Heart right ventricle (tissue), 16 donors: ENCODE data around the gene TEAD1. TPM values are rescaled to one million over a fixed set of nuclear protein-coding genes. Genes with fewer than 3 reads are reported as not detected.

Source experiments
- ATAC-seq, 8 donors: fragments of 200-7000 bp; cut with Tn5 transposase; one replicate each; pipeline ENCODE4 v1.9.1; 2020; ENCODE audit warnings: mild to moderate bottlenecking in 8 of 8, moderate library complexity in 8 of 8, moderate number of reproducible peaks in 1 of 8
- DNase-seq, 2 donors: peaks; one replicate each; pipeline ENCODE4 v3.0.0-alpha.2; 2020
- H3K27ac ChIP-seq, 10 donors: fragments of 200-600 bp; sonication (generic) in 2 of 10; one replicate each; pipeline versions ENCODE4 v1.5.0 to v1.8.0; 2020 to 2022; ENCODE audit warnings: mild to moderate bottlenecking in 3 of 10
- H3K27me3 ChIP-seq, 7 donors: fragments of 200-600 bp; one replicate each; pipeline ENCODE4 v1.8.0; 2021 to 2022; ENCODE audit warnings: mild to moderate bottlenecking in 2 of 7
- H3K36me3 ChIP-seq, 9 donors: fragments of 200-600 bp; sonication (generic) in 1 of 9; one replicate each; pipeline versions ENCODE4 v1.5.0 to v1.8.0; 2020 to 2022; ENCODE audit warnings: mild to moderate bottlenecking in 2 of 9
- H3K4me1 ChIP-seq, 9 donors: fragments of 200-600 bp; sonication (generic) in 1 of 9; one replicate each; pipeline versions ENCODE4 v1.5.0 to v1.8.0; 2020 to 2022; ENCODE audit warnings: mild to moderate bottlenecking in 4 of 9
- H3K4me3 ChIP-seq, 10 donors: fragments of 200-600 bp; sonication (generic) in 2 of 10; one replicate each; pipeline versions ENCODE4 v1.5.0 to v1.8.0; 2020 to 2022; ENCODE audit warnings: mild to moderate bottlenecking in 7 of 10, moderate library complexity in 2 of 10
- H3K9me3 ChIP-seq, 11 donors: fragments of 200-600 bp in 10 of 11; sonication (generic) in 2 of 11; one replicate each; pipeline versions ENCODE4 v1.5.0 to v1.8.0; 2013 to 2022; ENCODE audit warnings: mild to moderate bottlenecking in 2 of 11, control low read depth in 1 of 11, moderate library complexity in 1 of 11
- CTCF ChIP-seq, 9 donors: fragments of 200-600 bp; sonication (generic) in 2 of 9; IDR thresholded peaks; one replicate each; pipeline versions ENCODE4 v1.5.0 to v1.8.0; 2021 to 2022; ENCODE audit warnings: antibody characterized with exemption in 9 of 9, mild to moderate bottlenecking in 5 of 9, moderate library complexity in 1 of 9
- WGBS, 2 donors: extraction: QIAGEN DNeasy Blood & Tissue Kit; methylation state at CpG; one replicate each; pipeline ENCODE4 v1.1.7; 2013; ENCODE audit warnings: inconsistent platforms in 1 of 2; 5-methylcytosine and 5-hydroxymethylcytosine counted together
- intact Hi-C, 10 donors: fragments of 100-400 bp; cut with DNase I; formaldehyde crosslinking; loops; one replicate each; pipeline versions ENCODE4 v1.11.1 to v1.14.2; 2022
- polyA plus RNA-seq, 2 donors: library from polyadenylated mRNA; stranded (reverse); fragments of 200-250 nt; gene quantifications; one replicate each; pipeline ENCODE4 v1.2.3, GENCODE V29; 2013
- total RNA-seq, 10 donors: library from RNA; stranded (reverse); fragmentation: NEBNext Ultra II Directional in 3 of 10; extraction: Animal tissue kit (Norgen Biotek cat#: 25700) in 3 of 10; gene quantifications; one replicate each; pipeline versions ENCODE4 v1.2.1 to v1.2.4, GENCODE V29; 2021 to 2023
- donor health status: Arrhythmogenic right ventricular cardiomyopathy.
- donor health status: ischemic (EF 13 %, LVEDD 7.1; RV severe dilation, severe dysfunction).
- donor health status: healthy with polysubstance abuse.
- donor health status: DM: no; HTN: yes; CAD: no.
- donor health status: DM: no; HTN: no; CAD: no.
- donor health status: ischemic (EF 25% LVEDD 6.9; RV normal size, moderate dysfunction).
- donor health status: ischemic (EF 25% LVEDD 5.7; RV mildly dilated, moderate dysfunction).
- donor health status: healthy.
- donor health status: DM: yes; HTN: yes; CAD: no.
- donor health status: Ischemic cardiomyopathy.
- donor health status: ischemic (EF 35%, LVEDD 5.7; RV mildly dilated, moderate dysfunction).
- donor health status: nonischemic (EF 11% LVEDD 7.7; RV severe dilation, severe dysfunction).
- donor health status: DM: yes; HTN: yes; CAD: no.
- donor health status: PGD.
- donor health status: ischemic (EF 29% LVEDD 5.4; RV normal size, mild dysfunction).
- donor health status: nonischemic (EF 23%, LVEDD 6.1; RV moderate dilation, normal function).

TEAD1 gene
- total and polyA plus RNA-seq, 12 donors, result 12.7 to 138 (median 116) TPM

GRCh38 chr11:12731841-12732336 lies 57.7 kb downstream of the TEAD1 start:
- Histone ChIP-seq H3K36me3 (no peaks in the 10 kb centered on the region), H3K4me1 (peaks cover 0 to 53% (median 18%) of the 10 kb centered on the region in 9 donors), H3K4me3 (no peak overlapping the region), H3K27me3 (no peaks in the 10 kb centered on the region), H3K27ac (no peak overlapping the region), H3K9me3 (no peaks in the 10 kb centered on the region)
- WGBS, 2 donors, result 86 to 91% methylated on average over 3 of the region's 3 CpGs
- intact Hi-C loops, result loop anchor here in 1 of 10 donors (5.0 kb wide), 1 partner anchor 50 kb away; no protein-coding TSS in a partner anchor
- ATAC-seq (no peak), DNase-seq (no peak)
- TF ChIP-seq CTCF (IDR thresholded peaks at IDR 0.05), result no peak

- no peak overlapping the region for H3K4me3 ChIP-seq
- ATAC-seq (no peak), DNase-seq (no peak)
- H3K27ac ChIP-seq, result no peak overlapping the region
- intact Hi-C loops, result loop anchor here in 1 of 10 donors (5.0 kb wide), 1 partner anchor 49 kb away; no protein-coding TSS in a partner anchor
- 65 to 92% methylated on average over 2 of the region's 2 CpGs for WGBS, 2 donors
- peaks cover 0 to 41% (median 10%) of the 10 kb centered on the region in 9 donors for H3K4me1 ChIP-seq
- TF ChIP-seq CTCF (IDR thresholded peaks at IDR 0.05), result no peak
- no peaks in the 10 kb centered on the region for H3K27me3 ChIP-seq
- no peaks in the 10 kb centered on the region for H3K9me3 ChIP-seq
- no peaks in the 10 kb centered on the region for H3K36me3 ChIP-seq
Measured at GRCh38 chr11:12733091-12733490, 58.9 kb downstream of the TEAD1 start.

- no peaks in the 10 kb centered on the region for H3K36me3 ChIP-seq
- no peak for TF ChIP-seq CTCF (IDR thresholded peaks at IDR 0.05)
- ATAC-seq (no peak), DNase-seq (no peak)
- intact Hi-C loops, result loop anchor here in 1 of 10 donors (5.0 kb wide), 1 partner anchor 48 kb away; no protein-coding TSS in a partner anchor
- H3K27me3 ChIP-seq, result no peaks in the 10 kb centered on the region
- WGBS, 2 donors, result 97% methylated on average over 4 of the region's 4 CpGs
- no peaks in the 10 kb centered on the region for H3K9me3 ChIP-seq
- H3K4me1 ChIP-seq, result peaks cover 0 to 26% (median 4%) of the 10 kb centered on the region in 9 donors
- no peak overlapping the region for H3K4me3 ChIP-seq
- H3K27ac ChIP-seq, result no peak overlapping the region
Measured at GRCh38 chr11:12734625-12735024, 60.4 kb downstream of the TEAD1 start.

GRCh38 chr11:12735262-12735661 lies 61.0 kb downstream of the TEAD1 start:
- H3K27me3 ChIP-seq, result no peaks in the 10 kb centered on the region
- no peak for ATAC-seq
- H3K4me1 ChIP-seq, result peaks cover 0 to 25% (median 5%) of the 10 kb centered on the region in 9 donors
- no peak overlapping the region for H3K4me3 ChIP-seq
- H3K36me3 ChIP-seq, result no peaks in the 10 kb centered on the region
- H3K27ac ChIP-seq, result no peak overlapping the region
- intact Hi-C loops, result no loop called here
- DNase-seq, result no peak
- no peak for TF ChIP-seq CTCF (IDR thresholded peaks at IDR 0.05)
- no peaks in the 10 kb centered on the region for H3K9me3 ChIP-seq
- 87% methylated on average over 7 of the region's 7 CpGs for WGBS, 2 donors
